Panc1 (cell line): ENCODE results near the gene UBAC1. TPM values are rescaled to one million over a fixed set of nuclear protein-coding genes. Genes with fewer than 3 reads are reported as not detected.

Experiments used
- ATAC-seq: fragments of 200-7000 bp; cut with Tn5 transposase; 2 replicates; pipeline ENCODE4 v1.9.1; 2020; ENCODE audit warnings: mild to moderate bottlenecking, moderate library complexity
- BruUV-seq: library from RNA; stranded (reverse); fragments of 400-500 nt; replicated peaks from 2 replicates; lab custom pipeline; 2021; lab: Mats Ljungman, UMichigan
- CTCF ChIA-PET: fragments of 300-600 bp; sonication (Branson Sonifier 250); formaldehyde crosslinking; loops from one replicate; lab custom pipeline; 2022; ENCODE audit warnings: antibody characterized with exemption; lab: Charles Lee
- POLR2A ChIA-PET: fragments of 300-600 bp; sonication (Branson Sonifier 250); formaldehyde crosslinking; loops from one replicate; lab custom pipeline; 2022; ENCODE audit warnings: antibody characterized with exemption; lab: Charles Lee
- DNase-seq: peaks from one replicate; pipeline ENCODE4 v3.0.0-alpha.2; 2010; ENCODE audit warnings: low read depth, low spot score
- H3K27ac ChIP-seq: 2 replicates; pipeline ENCODE4 v1.5.1; 2011; ENCODE audit warnings: mild to moderate bottlenecking, low read length, inconsistent platforms
- H3K27me3 ChIP-seq: fragments of 200-500 bp; sonication (Bioruptor generic); 2 replicates; pipeline ENCODE4 v1.6.0; 2014; ENCODE audit warnings: low read length, inconsistent platforms; ENCODE audit not compliant: control insufficient read depth, insufficient read depth
- H3K36me3 ChIP-seq: fragments of 200-500 bp; sonication (Bioruptor generic); 2 replicates; pipeline ENCODE4 v1.5.1; 2014; ENCODE audit warnings: inconsistent platforms, mild to moderate bottlenecking, low read length, moderate library complexity; ENCODE audit not compliant: control insufficient read depth, insufficient read depth
- H3K4me1 ChIP-seq: 2 replicates; pipeline ENCODE4 v1.5.1; 2011; ENCODE audit warnings: inconsistent platforms, mild to moderate bottlenecking, low read length, moderate library complexity; ENCODE audit not compliant: control insufficient read depth, insufficient read depth
- H3K4me3 ChIP-seq, 2 experiments: 2 replicates each; pipeline ENCODE4 v1.5.1; 2011 to 2012; ENCODE audit warnings: low read depth in 2 of 2, low read length in 2 of 2, mild to moderate bottlenecking in 2 of 2, inconsistent platforms in 1 of 2, moderate library complexity in 1 of 2
- H3K9me3 ChIP-seq: fragments of 200-500 bp; sonication (Bioruptor generic); 2 replicates; pipeline ENCODE4 v1.5.1; 2014; ENCODE audit warnings: low read depth, mild to moderate bottlenecking, inconsistent platforms, low read length, moderate library complexity; ENCODE audit not compliant: control insufficient read depth, insufficient read depth
- CTCF ChIP-seq: fragments of 450-650 bp; IDR thresholded peaks from 2 replicates; pipeline ENCODE4 v1.5.1; 2017; ENCODE audit warnings: mild to moderate bottlenecking
- POLR2AphosphoS5 ChIP-seq: IDR thresholded peaks from 2 replicates; pipeline ENCODE4 v1.6.1; 2012; ENCODE audit warnings: mild to moderate bottlenecking, low read depth, low read length, moderate library complexity
- REST ChIP-seq, 2 experiments: IDR thresholded peaks; 2 replicates each; pipeline ENCODE4 v1.6.1; 2011 to 2012; ENCODE audit warnings: low read depth in 2 of 2, control low read depth in 1 of 2, low read length in 1 of 2, mild to moderate bottlenecking in 1 of 2, moderate library complexity in 1 of 2; ENCODE audit not compliant: insufficient read depth in 1 of 2
- SIN3A ChIP-seq: IDR thresholded peaks from 2 replicates; pipeline ENCODE4 v1.6.1; 2012; ENCODE audit warnings: low read depth, mild to moderate bottlenecking, low read length, moderate library complexity, borderline replicate concordance; ENCODE audit not compliant: insufficient read depth
- TCF7L2 ChIP-seq: IDR thresholded peaks from 2 replicates; pipeline ENCODE4 v1.6.1; 2011; ENCODE audit warnings: mild to moderate bottlenecking, low read depth, low read length, inconsistent platforms
- in situ Hi-C: cut with HindIII; loops from 2 replicates; pipeline ENCODE4 v1.10.0; 2016; ENCODE audit warnings: low sequenced_read_pairs, low pct_unique_long_range_greater_than_20kb
- intact Hi-C: fragments of 100-400 bp; cut with micrococcal nuclease; formaldehyde crosslinking; loops from one replicate; pipeline ENCODE4 v1.10.0; 2022; ENCODE audit not compliant: unreplicated experiment
- total RNA-seq: library from RNA; stranded (reverse); gene quantifications from one replicate; pipeline ENCODE4 v1.2.1, GENCODE V29; 2021; ENCODE audit not compliant: unreplicated experiment

The UBAC1 gene
- total RNA-seq, 1 experiment from 2014 or later: 38.0 TPM

GRCh38 chr9:135979547-135980166 is 18.5 kb upstream of the UBAC1 start:
- H3K27ac ChIP-seq: no peak overlapping the region
- peaks cover 12% of the 10 kb centered on the region for H3K4me1 ChIP-seq
- no peak overlapping the region for H3K4me3 ChIP-seq
- intact Hi-C loops (no loop called here), in situ Hi-C loops (no loop called here)
- H3K9me3 ChIP-seq: no peaks in the 10 kb centered on the region
- no peaks in the 10 kb centered on the region for H3K27me3 ChIP-seq
- DNase-seq (no peak), ATAC-seq (peak; percentile 14; the same call in 1 of the 2 replicates)
- TF ChIP-seq SIN3A: no peak
- no peak for TF ChIP-seq POLR2AphosphoS5
- no peak for TF ChIP-seq REST (IDR thresholded peaks at IDR 0.05; ENCODE audit: insufficient read depth in 1 of 2, low read depth in 2 of 2, low read length in 1 of 2)
- TF ChIP-seq TCF7L2: no peak
- TF ChIP-seq CTCF: no peak
- no peaks in the 10 kb centered on the region for H3K36me3 ChIP-seq
- ChIA-PET CTCF (no interaction called here), POLR2A (no interaction called here)
- no TSS peak for BruUV-seq

- TF ChIP-seq REST (IDR thresholded peaks at IDR 0.05; ENCODE audit: insufficient read depth in 1 of 2, low read depth in 2 of 2, low read length in 1 of 2) (no peak), TCF7L2 (no peak), SIN3A (no peak), CTCF (no peak), POLR2AphosphoS5 (no peak)
- DNase-seq (no peak), ATAC-seq (peak; percentile 65)
- BruUV-seq: no TSS peak
- no peak overlapping the region for H3K4me3 ChIP-seq
- H3K36me3 ChIP-seq: no peaks in the 10 kb centered on the region
- in situ Hi-C loops: no loop called here
- intact Hi-C loops: no loop called here
- H3K4me1 ChIP-seq: peaks cover 9% of the 10 kb centered on the region
- ChIA-PET POLR2A (no interaction called here), CTCF (no interaction called here)
- no peak overlapping the region for H3K27ac ChIP-seq
- no peaks in the 10 kb centered on the region for H3K9me3 ChIP-seq
- no peaks in the 10 kb centered on the region for H3K27me3 ChIP-seq
Measured at GRCh38 chr9:135978642-135979546, 17.7 kb upstream of the UBAC1 start.
